ENCODE measurements around the gene COA5. TPM values are rescaled to one million over a fixed set of nuclear protein-coding genes. Genes with fewer than 3 reads are reported as not detected.
A peak's percentile ranks its signal among the peaks of the same experiment; 100 is the strongest.
"Not testable (repeated sequence)": the region's sequence is repeated elsewhere in the genome, so short reads cannot be mapped to it uniquely, and the experiment has no call there.

COA5 gene
- total and polyA plus RNA-seq, 2 experiments from 2014 or later: 48.8 to 58.4 TPM

DNA sequence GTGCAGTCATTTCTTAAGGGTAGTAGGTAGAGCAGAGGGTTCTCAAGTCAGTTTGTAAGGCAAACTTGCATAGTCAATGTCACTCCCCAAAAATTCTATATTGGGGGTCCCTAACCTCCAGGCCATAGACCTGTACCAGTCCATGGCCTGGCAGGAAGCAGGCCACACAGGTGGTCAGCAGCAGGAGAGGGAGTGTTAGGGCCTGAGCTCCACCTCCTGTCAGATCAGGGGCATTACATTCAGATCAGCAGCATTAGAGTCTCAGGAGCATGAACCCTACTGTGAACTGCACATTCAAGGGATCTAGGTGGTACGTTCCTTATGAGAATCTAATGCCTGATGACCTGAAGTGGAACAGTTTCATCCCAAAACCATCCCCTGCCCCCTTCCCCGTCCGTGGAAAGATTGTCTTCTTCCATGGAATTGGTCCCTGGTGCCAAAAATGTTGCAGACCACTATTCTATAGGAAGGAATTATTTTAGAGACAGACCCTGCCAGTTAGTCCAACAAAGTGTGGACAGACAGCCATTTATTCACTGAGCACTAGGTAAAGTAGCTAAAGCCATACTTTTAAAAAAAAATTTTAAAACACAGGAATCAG is 6.7 kb downstream of the COA5 start:
- 71% methylated on average over 3 of the region's 3 CpGs for WGBS (ENCODE audit: low lambda C conversion rate, missing lambda C conversion rate)

DNA sequence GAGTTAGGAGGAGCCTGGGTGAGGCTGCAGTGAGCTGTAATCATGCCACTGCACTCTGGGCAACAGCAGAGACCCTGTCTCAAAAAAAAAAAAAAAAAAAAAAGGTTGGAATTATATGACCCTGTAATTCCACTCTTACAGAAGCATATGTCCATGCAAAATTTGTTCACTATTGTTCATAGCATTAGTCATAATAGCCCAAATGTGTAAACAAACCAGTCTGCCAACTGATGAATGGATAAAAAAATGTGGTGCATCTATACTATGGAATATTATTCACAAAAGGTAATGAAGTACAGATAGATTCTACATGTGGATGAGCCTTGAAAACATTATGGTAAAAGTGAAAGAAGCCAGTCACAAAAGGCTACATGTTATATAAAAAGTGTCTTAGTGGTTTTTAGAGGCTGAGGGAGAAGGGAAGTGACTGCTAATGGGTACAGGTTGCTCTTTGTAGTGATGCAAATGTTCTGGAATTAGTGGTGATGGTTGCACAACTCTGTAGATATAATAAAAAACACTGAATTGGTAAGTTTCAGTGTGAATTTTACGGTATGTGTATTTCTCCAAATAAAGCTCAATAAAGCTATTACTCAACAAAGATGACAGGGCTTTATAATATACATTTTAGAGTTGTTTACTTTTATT is 9.4 kb downstream of the COA5 start:
- Histone ChIP-seq H2AFZ (no peak overlapping the region), H3K9me2 (replicated peaks; ENCODE audit: insufficient read depth) (no peaks in the 10 kb centered on the region), H3K9me3 (ENCODE audit: low read depth) (no peaks in the 10 kb centered on the region), H4K20me1 (ENCODE audit: insufficient read depth, poor library complexity, severe bottlenecking) (no peaks in the 10 kb centered on the region), H3K4me2 (no peak overlapping the region), H3K4me3 (no peak overlapping the region), H3K4me1 (ENCODE audit: insufficient read depth) (no peaks in the 10 kb centered on the region), H3K79me2 (peaks cover 5% of the 10 kb centered on the region), H3K36me3 (replicated peaks; ENCODE audit: insufficient read depth, low read depth) (no peaks in the 10 kb centered on the region), H3K27ac (no peak overlapping the region), H3K27me3 (no peaks in the 10 kb centered on the region)
- 91% methylated on average over 1 of the region's 1 CpG for WGBS (ENCODE audit: low lambda C conversion rate, missing lambda C conversion rate)
- no peak for DNase-seq (ENCODE audit: low spot score)
- no peak for TF ChIP-seq EZH2 (IDR thresholded peaks at IDR 0.05; ENCODE audit: borderline replicate concordance)
- TF ChIP-seq EZH2phosphoT487 (IDR thresholded peaks at IDR 0.05; ENCODE audit: low read depth, severe bottlenecking, unreplicated experiment): no peak
- TF ChIP-seq, protein P1, sequence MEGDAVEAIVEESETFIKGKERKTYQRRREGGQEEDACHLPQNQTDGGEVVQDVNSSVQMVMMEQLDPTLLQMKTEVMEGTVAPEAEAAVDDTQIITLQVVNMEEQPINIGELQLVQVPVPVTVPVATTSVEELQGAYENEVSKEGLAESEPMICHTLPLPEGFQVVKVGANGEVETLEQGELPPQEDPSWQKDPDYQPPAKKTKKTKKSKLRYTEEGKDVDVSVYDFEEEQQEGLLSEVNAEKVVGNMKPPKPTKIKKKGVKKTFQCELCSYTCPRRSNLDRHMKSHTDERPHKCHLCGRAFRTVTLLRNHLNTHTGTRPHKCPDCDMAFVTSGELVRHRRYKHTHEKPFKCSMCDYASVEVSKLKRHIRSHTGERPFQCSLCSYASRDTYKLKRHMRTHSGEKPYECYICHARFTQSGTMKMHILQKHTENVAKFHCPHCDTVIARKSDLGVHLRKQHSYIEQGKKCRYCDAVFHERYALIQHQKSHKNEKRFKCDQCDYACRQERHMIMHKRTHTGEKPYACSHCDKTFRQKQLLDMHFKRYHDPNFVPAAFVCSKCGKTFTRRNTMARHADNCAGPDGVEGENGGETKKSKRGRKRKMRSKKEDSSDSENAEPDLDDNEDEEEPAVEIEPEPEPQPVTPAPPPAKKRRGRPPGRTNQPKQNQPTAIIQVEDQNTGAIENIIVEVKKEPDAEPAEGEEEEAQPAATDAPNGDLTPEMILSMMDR (IDR thresholded peaks at IDR 0.05; ENCODE audit: poor library complexity): no peak

More for the DNA sequence above, 6.7 kb downstream of the COA5 start:
- TF ChIP-seq EZH2phosphoT487 (IDR thresholded peaks at IDR 0.05; ENCODE audit: low read depth, severe bottlenecking, unreplicated experiment): no peak
- TF ChIP-seq, protein P1 (IDR thresholded peaks at IDR 0.05; ENCODE audit: poor library complexity): peak; percentile 57
- no peak for TF ChIP-seq EZH2 (IDR thresholded peaks at IDR 0.05; ENCODE audit: borderline replicate concordance)
- Histone ChIP-seq H3K27ac (no peak overlapping the region), H3K27me3 (no peaks in the 10 kb centered on the region), H3K9me3 (ENCODE audit: low read depth) (no peaks in the 10 kb centered on the region), H2AFZ (no peak overlapping the region), H3K36me3 (replicated peaks; ENCODE audit: insufficient read depth, low read depth) (no peaks in the 10 kb centered on the region), H3K4me2 (no peak overlapping the region), H3K4me1 (ENCODE audit: insufficient read depth) (peaks cover 1% of the 10 kb centered on the region), H3K9me2 (replicated peaks; ENCODE audit: insufficient read depth) (no peaks in the 10 kb centered on the region), H3K4me3 (no peak overlapping the region), H3K79me2 (peaks cover 31% of the 10 kb centered on the region), H4K20me1 (ENCODE audit: insufficient read depth, poor library complexity, severe bottlenecking) (peaks cover 5% of the 10 kb centered on the region)
- DNase-seq (ENCODE audit: low spot score): peak; percentile 59

DNA sequence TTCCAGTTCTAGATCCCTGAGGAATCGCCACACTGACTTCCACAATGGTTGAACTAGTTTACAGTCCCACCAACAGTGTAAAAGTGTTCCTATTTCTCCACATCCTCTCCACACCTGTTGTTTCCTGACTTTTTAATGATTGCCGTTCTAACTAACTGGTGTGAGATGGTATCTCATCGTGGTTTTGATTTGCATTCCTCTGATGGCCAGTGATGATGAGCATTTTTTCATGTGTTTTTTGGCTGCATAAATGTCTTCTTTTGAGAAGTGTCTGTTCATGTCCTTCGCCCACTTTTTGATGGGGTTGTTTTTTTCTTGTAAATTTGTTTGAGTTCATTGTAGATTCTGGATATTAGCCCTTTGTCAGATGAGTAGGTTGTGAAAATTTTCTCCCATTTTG is 13.6 kb downstream of the COA5 start:
- not testable (repeated sequence) for H3K4me3 ChIP-seq; H3K36me3 ChIP-seq (replicated peaks; ENCODE audit: insufficient read depth, low read depth); H3K9me3 ChIP-seq (ENCODE audit: low read depth); H3K4me2 ChIP-seq; H3K9me2 ChIP-seq (replicated peaks; ENCODE audit: insufficient read depth); H3K79me2 ChIP-seq; H3K27me3 ChIP-seq; H3K27ac ChIP-seq; H3K4me1 ChIP-seq (ENCODE audit: insufficient read depth); H4K20me1 ChIP-seq (ENCODE audit: insufficient read depth, poor library complexity, severe bottlenecking); DNase-seq (ENCODE audit: low spot score); H2AFZ ChIP-seq
- WGBS (ENCODE audit: low lambda C conversion rate, missing lambda C conversion rate): 97% methylated on average over 2 of the region's 4 CpGs

DNA sequence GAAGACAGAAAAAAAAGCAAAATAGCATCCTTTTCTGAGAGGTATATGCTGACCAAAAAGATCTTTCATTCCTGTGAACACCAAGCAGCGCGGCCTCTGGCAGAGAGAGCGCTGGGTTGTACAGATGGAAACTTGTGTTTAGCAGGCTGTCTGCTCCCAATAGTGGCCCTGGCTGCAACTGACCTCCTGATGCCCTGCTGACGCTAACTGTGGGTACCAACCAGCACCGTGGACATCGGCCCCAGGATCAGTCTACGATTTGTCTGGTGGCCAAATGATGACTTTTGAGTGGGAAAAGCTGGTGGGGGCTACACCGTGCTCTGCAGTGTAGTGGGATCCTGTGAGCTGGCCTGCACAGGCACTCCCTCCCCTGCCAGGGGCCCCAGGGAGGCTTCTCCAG is 15.7 kb downstream of the COA5 start:
- WGBS (ENCODE audit: low lambda C conversion rate, missing lambda C conversion rate): 98% methylated on average over 8 of the region's 8 CpGs
- TF ChIP-seq, protein P1 (IDR thresholded peaks at IDR 0.05; ENCODE audit: poor library complexity): no peak
- no peak for TF ChIP-seq EZH2 (IDR thresholded peaks at IDR 0.05; ENCODE audit: borderline replicate concordance)
- no peak for TF ChIP-seq EZH2phosphoT487 (IDR thresholded peaks at IDR 0.05; ENCODE audit: low read depth, severe bottlenecking, unreplicated experiment)
- H3K4me1 ChIP-seq (ENCODE audit: insufficient read depth): no peaks in the 10 kb centered on the region
- H3K9me3 ChIP-seq (ENCODE audit: low read depth): no peaks in the 10 kb centered on the region
- no peaks in the 10 kb centered on the region for H3K9me2 ChIP-seq (replicated peaks; ENCODE audit: insufficient read depth)
- H3K27ac ChIP-seq: no peak overlapping the region
- H3K4me2 ChIP-seq: no peak overlapping the region
- no peak for DNase-seq (ENCODE audit: low spot score)
- no peaks in the 10 kb centered on the region for H3K79me2 ChIP-seq
- H3K27me3 ChIP-seq: no peaks in the 10 kb centered on the region
- no peaks in the 10 kb centered on the region for H4K20me1 ChIP-seq (ENCODE audit: insufficient read depth, poor library complexity, severe bottlenecking)
- no peak overlapping the region for H3K4me3 ChIP-seq
- H2AFZ ChIP-seq: no peak overlapping the region
- no peaks in the 10 kb centered on the region for H3K36me3 ChIP-seq (replicated peaks; ENCODE audit: insufficient read depth, low read depth)
